Breast epithelium (tissue), 3 donors: ENCODE results near the gene PBX4.

Experiments
- CTCF ChIP-seq, 3 donors: fragments of 450-650 bp; IDR thresholded peaks; one replicate each; pipeline ENCODE4 v1.5.1; 2016 to 2017; ENCODE audit warnings: antibody characterized with exemption in 3 of 3, mild to moderate bottlenecking in 3 of 3, moderate library complexity in 3 of 3
- POLR2A ChIP-seq: fragments of 450-650 bp; IDR thresholded peaks from one replicate; pipeline ENCODE4 v1.6.1; 2016; ENCODE audit warnings: antibody characterized with exemption, mild to moderate bottlenecking, moderate library complexity

- TF ChIP-seq CTCF (IDR thresholded peaks at IDR 0.05) (no peak), POLR2A (no peak)
Measured at GRCh38 chr19:19566306-19566705, 52.2 kb downstream of the PBX4 start.
